Panc1 (cell line): ENCODE measurements around the gene TAF6. TPM values are rescaled to one million over a fixed set of nuclear protein-coding genes. Genes with fewer than 3 reads are reported as not detected.
A peak's percentile ranks its signal among the peaks of the same experiment; 100 is the strongest.

ENCODE experiments used
- ATAC-seq: fragments of 200-7000 bp; cut with Tn5 transposase; 2 replicates; pipeline ENCODE4 v1.9.1; 2020; ENCODE audit warnings: mild to moderate bottlenecking, moderate library complexity
- BruUV-seq: library from RNA; stranded (reverse); fragments of 400-500 nt; replicated peaks from 2 replicates; lab custom pipeline; 2021; lab: Mats Ljungman, UMichigan
- CTCF ChIA-PET: fragments of 300-600 bp; sonication (Branson Sonifier 250); formaldehyde crosslinking; loops from one replicate; lab custom pipeline; 2022; ENCODE audit warnings: antibody characterized with exemption; lab: Charles Lee
- POLR2A ChIA-PET: fragments of 300-600 bp; sonication (Branson Sonifier 250); formaldehyde crosslinking; loops from one replicate; lab custom pipeline; 2022; ENCODE audit warnings: antibody characterized with exemption; lab: Charles Lee
- DNase-seq: peaks from one replicate; pipeline ENCODE4 v3.0.0-alpha.2; 2010; ENCODE audit warnings: low read depth, low spot score
- H3K27ac ChIP-seq: 2 replicates; pipeline ENCODE4 v1.5.1; 2011; ENCODE audit warnings: mild to moderate bottlenecking, low read length, inconsistent platforms
- H3K27me3 ChIP-seq: fragments of 200-500 bp; sonication (Bioruptor generic); 2 replicates; pipeline ENCODE4 v1.6.0; 2014; ENCODE audit warnings: low read length, inconsistent platforms; ENCODE audit not compliant: control insufficient read depth, insufficient read depth
- H3K36me3 ChIP-seq: fragments of 200-500 bp; sonication (Bioruptor generic); 2 replicates; pipeline ENCODE4 v1.5.1; 2014; ENCODE audit warnings: inconsistent platforms, mild to moderate bottlenecking, low read length, moderate library complexity; ENCODE audit not compliant: control insufficient read depth, insufficient read depth
- H3K4me1 ChIP-seq: 2 replicates; pipeline ENCODE4 v1.5.1; 2011; ENCODE audit warnings: inconsistent platforms, mild to moderate bottlenecking, low read length, moderate library complexity; ENCODE audit not compliant: control insufficient read depth, insufficient read depth
- H3K4me3 ChIP-seq, 2 experiments: 2 replicates each; pipeline ENCODE4 v1.5.1; 2011 to 2012; ENCODE audit warnings: low read depth in 2 of 2, low read length in 2 of 2, mild to moderate bottlenecking in 2 of 2, inconsistent platforms in 1 of 2, moderate library complexity in 1 of 2
- H3K9me3 ChIP-seq: fragments of 200-500 bp; sonication (Bioruptor generic); 2 replicates; pipeline ENCODE4 v1.5.1; 2014; ENCODE audit warnings: low read depth, mild to moderate bottlenecking, inconsistent platforms, low read length, moderate library complexity; ENCODE audit not compliant: control insufficient read depth, insufficient read depth
- POLR2AphosphoS5 ChIP-seq: IDR thresholded peaks from 2 replicates; pipeline ENCODE4 v1.6.1; 2012; ENCODE audit warnings: mild to moderate bottlenecking, low read depth, low read length, moderate library complexity
- SIN3A ChIP-seq: IDR thresholded peaks from 2 replicates; pipeline ENCODE4 v1.6.1; 2012; ENCODE audit warnings: low read depth, mild to moderate bottlenecking, low read length, moderate library complexity, borderline replicate concordance; ENCODE audit not compliant: insufficient read depth
- TCF7L2 ChIP-seq: IDR thresholded peaks from 2 replicates; pipeline ENCODE4 v1.6.1; 2011; ENCODE audit warnings: mild to moderate bottlenecking, low read depth, low read length, inconsistent platforms
- in situ Hi-C: cut with HindIII; loops from 2 replicates; pipeline ENCODE4 v1.10.0; 2016; ENCODE audit warnings: low sequenced_read_pairs, low pct_unique_long_range_greater_than_20kb
- intact Hi-C: fragments of 100-400 bp; cut with micrococcal nuclease; formaldehyde crosslinking; loops from one replicate; pipeline ENCODE4 v1.10.0; 2022; ENCODE audit not compliant: unreplicated experiment
- total RNA-seq: library from RNA; stranded (reverse); gene quantifications from one replicate; pipeline ENCODE4 v1.2.1, GENCODE V29; 2021; ENCODE audit not compliant: unreplicated experiment
- TF ChIP-seq, protein P1 (sequence below): fragments of 450-650 bp; IDR thresholded peaks from 2 replicates; pipeline ENCODE4 v1.5.1; 2017; ENCODE audit warnings: mild to moderate bottlenecking
- TF ChIP-seq, protein P2 (sequence below), 2 experiments: IDR thresholded peaks; 2 replicates each; pipeline ENCODE4 v1.6.1; 2011 to 2012; ENCODE audit warnings: low read depth in 2 of 2, control low read depth in 1 of 2, low read length in 1 of 2, mild to moderate bottlenecking in 1 of 2, moderate library complexity in 1 of 2; ENCODE audit not compliant: insufficient read depth in 1 of 2

TAF6 gene
- total RNA-seq, 1 experiment from 2014 or later = 92.3 TPM

DNA sequence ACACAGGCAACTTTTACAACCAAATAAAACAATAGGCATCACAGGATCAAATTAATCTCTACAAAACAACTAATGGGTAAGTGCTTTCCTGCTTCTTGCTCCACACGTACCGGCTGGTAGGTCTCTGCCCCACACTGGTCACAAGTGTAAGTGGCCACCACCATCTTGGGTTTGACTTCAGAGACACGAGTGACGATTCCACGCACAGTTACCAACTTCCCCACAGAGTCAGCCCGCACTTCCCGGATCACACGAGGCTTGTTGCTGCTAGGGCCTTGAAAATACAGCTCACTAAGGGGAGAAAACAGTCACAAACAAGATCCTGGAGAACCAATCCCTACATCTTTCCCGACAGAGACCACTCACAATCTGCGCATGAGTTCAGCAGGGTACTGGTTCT lies 20.2 kb downstream of the TAF6 start:
- BruUV-seq = no TSS peak
- DNase-seq = no peak
- Histone ChIP-seq H3K4me3 (peak overlapping the region; percentile 82 to 89), H3K36me3 (peaks cover 53% of the 10 kb centered on the region), H3K9me3 (no peaks in the 10 kb centered on the region), H3K27ac (peak overlapping the region; percentile 93), H3K27me3 (no peaks in the 10 kb centered on the region), H3K4me1 (peaks cover 22% of the 10 kb centered on the region)
- TF ChIP-seq TCF7L2 (no peak), SIN3A (no peak), POLR2AphosphoS5 (no peak)
- TF ChIP-seq, protein P1, sequence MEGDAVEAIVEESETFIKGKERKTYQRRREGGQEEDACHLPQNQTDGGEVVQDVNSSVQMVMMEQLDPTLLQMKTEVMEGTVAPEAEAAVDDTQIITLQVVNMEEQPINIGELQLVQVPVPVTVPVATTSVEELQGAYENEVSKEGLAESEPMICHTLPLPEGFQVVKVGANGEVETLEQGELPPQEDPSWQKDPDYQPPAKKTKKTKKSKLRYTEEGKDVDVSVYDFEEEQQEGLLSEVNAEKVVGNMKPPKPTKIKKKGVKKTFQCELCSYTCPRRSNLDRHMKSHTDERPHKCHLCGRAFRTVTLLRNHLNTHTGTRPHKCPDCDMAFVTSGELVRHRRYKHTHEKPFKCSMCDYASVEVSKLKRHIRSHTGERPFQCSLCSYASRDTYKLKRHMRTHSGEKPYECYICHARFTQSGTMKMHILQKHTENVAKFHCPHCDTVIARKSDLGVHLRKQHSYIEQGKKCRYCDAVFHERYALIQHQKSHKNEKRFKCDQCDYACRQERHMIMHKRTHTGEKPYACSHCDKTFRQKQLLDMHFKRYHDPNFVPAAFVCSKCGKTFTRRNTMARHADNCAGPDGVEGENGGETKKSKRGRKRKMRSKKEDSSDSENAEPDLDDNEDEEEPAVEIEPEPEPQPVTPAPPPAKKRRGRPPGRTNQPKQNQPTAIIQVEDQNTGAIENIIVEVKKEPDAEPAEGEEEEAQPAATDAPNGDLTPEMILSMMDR = no peak
- TF ChIP-seq, protein P2, sequence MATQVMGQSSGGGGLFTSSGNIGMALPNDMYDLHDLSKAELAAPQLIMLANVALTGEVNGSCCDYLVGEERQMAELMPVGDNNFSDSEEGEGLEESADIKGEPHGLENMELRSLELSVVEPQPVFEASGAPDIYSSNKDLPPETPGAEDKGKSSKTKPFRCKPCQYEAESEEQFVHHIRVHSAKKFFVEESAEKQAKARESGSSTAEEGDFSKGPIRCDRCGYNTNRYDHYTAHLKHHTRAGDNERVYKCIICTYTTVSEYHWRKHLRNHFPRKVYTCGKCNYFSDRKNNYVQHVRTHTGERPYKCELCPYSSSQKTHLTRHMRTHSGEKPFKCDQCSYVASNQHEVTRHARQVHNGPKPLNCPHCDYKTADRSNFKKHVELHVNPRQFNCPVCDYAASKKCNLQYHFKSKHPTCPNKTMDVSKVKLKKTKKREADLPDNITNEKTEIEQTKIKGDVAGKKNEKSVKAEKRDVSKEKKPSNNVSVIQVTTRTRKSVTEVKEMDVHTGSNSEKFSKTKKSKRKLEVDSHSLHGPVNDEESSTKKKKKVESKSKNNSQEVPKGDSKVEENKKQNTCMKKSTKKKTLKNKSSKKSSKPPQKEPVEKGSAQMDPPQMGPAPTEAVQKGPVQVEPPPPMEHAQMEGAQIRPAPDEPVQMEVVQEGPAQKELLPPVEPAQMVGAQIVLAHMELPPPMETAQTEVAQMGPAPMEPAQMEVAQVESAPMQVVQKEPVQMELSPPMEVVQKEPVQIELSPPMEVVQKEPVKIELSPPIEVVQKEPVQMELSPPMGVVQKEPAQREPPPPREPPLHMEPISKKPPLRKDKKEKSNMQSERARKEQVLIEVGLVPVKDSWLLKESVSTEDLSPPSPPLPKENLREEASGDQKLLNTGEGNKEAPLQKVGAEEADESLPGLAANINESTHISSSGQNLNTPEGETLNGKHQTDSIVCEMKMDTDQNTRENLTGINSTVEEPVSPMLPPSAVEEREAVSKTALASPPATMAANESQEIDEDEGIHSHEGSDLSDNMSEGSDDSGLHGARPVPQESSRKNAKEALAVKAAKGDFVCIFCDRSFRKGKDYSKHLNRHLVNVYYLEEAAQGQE (IDR thresholded peaks at IDR 0.05; ENCODE audit: insufficient read depth in 1 of 2, low read depth in 2 of 2, low read length in 1 of 2) = no peak
- intact Hi-C loops = no loop called here
- POLR2A ChIA-PET = no interaction called here
- in situ Hi-C loops = no loop called here
- no peak for ATAC-seq
- CTCF ChIA-PET = no interaction called here

GRCh38 chr7:100095704-100096103 lies 23.5 kb downstream of the TAF6 start:
- Histone ChIP-seq H3K27ac (peak overlapping the region; percentile 36; the same call in 1 of the 2 replicates), H3K27me3 (no peaks in the 10 kb centered on the region), H3K4me3 (no peak overlapping the region), H3K9me3 (no peaks in the 10 kb centered on the region), H3K4me1 (peaks cover 25% of the 10 kb centered on the region), H3K36me3 (peaks cover 53% of the 10 kb centered on the region)
- POLR2A ChIA-PET = no interaction called here
- TF ChIP-seq, protein P1 = no peak
- TF ChIP-seq, protein P2 (IDR thresholded peaks at IDR 0.05; ENCODE audit: insufficient read depth in 1 of 2, low read depth in 2 of 2, low read length in 1 of 2) = no peak
- TF ChIP-seq POLR2AphosphoS5 = no peak
- TF ChIP-seq TCF7L2 = no peak
- TF ChIP-seq SIN3A = no peak
- BruUV-seq = no TSS peak
- ATAC-seq (no peak), DNase-seq (no peak)
- in situ Hi-C loops (no loop called here), intact Hi-C loops (no loop called here)
- CTCF ChIA-PET = no interaction called here
